WI38 (cell line): Measurements from ENCODE around the gene MPDZ.

Experiments
- H3K4me3 ChIP-seq: 2 replicates; pipeline ENCODE4 v1.5.1; 2011; ENCODE audit warnings: low read depth, mild to moderate bottlenecking, control low read depth, low read length
- CTCF ChIP-seq: IDR thresholded peaks from 2 replicates; pipeline ENCODE4 v1.5.1; 2012; ENCODE audit warnings: low read depth, mild to moderate bottlenecking, control low read depth, low read length

Gene MPDZ

GRCh38 chr9:13279284-13280141 lies at the start of gene MPDZ:
TSS of gene MPDZ (minus strand) at chr9:13279692. CDS start at chr9:13250315, 29,377 bp downstream.
- peak within 1 kb of the TSS; percentile 66 for H3K4me3 ChIP-seq
- no peak for TF ChIP-seq CTCF

DNA sequence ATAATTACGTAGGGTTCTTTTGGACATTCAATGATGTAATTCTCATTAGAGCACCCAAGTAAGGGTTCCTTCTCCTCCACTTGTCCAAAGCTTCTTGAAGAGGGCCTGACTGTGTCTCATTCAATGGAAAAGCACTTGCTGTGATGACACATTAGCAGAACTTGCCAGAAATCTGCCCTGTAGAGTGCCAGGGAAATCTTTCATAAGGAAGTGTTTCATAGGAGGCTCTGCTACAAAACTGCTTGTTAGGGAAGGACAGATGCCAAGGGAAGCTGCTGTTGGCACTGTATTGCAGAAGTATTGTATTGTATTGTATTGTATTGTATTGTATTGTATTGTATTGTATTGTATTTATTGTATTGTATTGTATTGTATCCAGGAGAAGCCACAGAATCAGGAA lies 45.5 kb upstream of the MPDZ start:
- H3K4me3 ChIP-seq, result no peak overlapping the region
- no peak for TF ChIP-seq CTCF

GRCh38 chr9:13322828-13323550 lies 43.5 kb upstream of the MPDZ start:
- TF ChIP-seq CTCF, result no peak
- no peak overlapping the region for H3K4me3 ChIP-seq

- H3K4me3 ChIP-seq, result no peak overlapping the region
- TF ChIP-seq CTCF, result no peak
Measured at GRCh38 chr9:13318027-13318426, 38.5 kb upstream of the MPDZ start.

- no peak for TF ChIP-seq CTCF
Measured at GRCh38 chr9:13296972-13297371, 17.5 kb upstream of the MPDZ start.

GRCh38 chr9:13295556-13295955 lies 16.1 kb upstream of the MPDZ start:
- H3K4me3 ChIP-seq, result no peak overlapping the region
- TF ChIP-seq CTCF, result no peak

More at GRCh38 chr9:13296972-13297371, 17.5 kb upstream of the MPDZ start:
- H3K4me3 ChIP-seq, result no peak overlapping the region

DNA sequence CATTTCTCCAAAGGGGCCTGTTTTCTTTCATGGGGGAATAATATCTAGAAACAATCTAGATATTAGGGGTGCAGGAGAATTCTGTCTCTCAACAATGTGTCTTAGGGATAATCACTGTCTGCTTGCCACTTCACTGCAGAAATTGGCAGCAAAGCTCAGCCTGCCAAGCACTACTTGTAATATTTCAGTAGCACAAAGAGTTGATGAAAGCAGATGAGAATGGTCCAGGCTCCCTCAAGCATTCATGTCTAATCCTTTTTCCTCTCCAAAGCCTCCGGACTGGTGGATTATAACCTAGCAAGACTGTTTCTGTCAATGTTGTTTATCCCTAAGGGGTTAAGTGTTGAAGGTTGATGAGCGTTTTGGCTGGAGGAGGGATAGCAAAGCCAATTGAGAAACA lies 13.3 kb upstream of the MPDZ start:
- H3K4me3 ChIP-seq, result no peak overlapping the region
- TF ChIP-seq CTCF, result no peak
